HepG2 (cell line): ENCODE measurements around the gene RAB42. TPM values are rescaled to one million over a fixed set of nuclear protein-coding genes. Genes with fewer than 3 reads are reported as not detected.

Experiments
- polyA plus RNA-seq, 8 experiments: library from polyadenylated mRNA; depleted of rRNA in 3 of 8; stranded (reverse) in 7 of 8; unstranded in 1 of 8; fragments of >200 nt; fragmentation: Illumina TruSeq in 4 of 8; extraction: Trizol in 4 of 8; gene quantifications; 2 replicates each; pipeline versions ENCODE4 v1.2.1 to v1.2.3, GENCODE V29; 2011 to 2016; ENCODE audit warnings: low read depth in 4 of 8, missing spikeins in 1 of 8, mixed read lengths in 1 of 8; ENCODE audit not compliant: insufficient read depth in 1 of 8
- total RNA-seq, 5 experiments: library from RNA; depleted of rRNA; stranded (reverse); fragments of >200 nt; fragmentation: Illumina TruSeq; extraction: Trizol; gene quantifications; 2 replicates each; pipeline ENCODE4 v1.2.3, GENCODE V29; 2016; ENCODE audit warnings: low read depth in 1 of 5
- TF ChIP-seq, protein P1 (sequence below): sonication (generic); formaldehyde crosslinking; IDR thresholded peaks from 2 replicates; pipeline ENCODE4 v1.5.0; 2020; ENCODE audit warnings: mild to moderate bottlenecking, missing genetic modification reagents, borderline replicate concordance
- TF ChIP-seq, protein P2 (sequence below): sonication (generic); formaldehyde crosslinking; IDR thresholded peaks from 2 replicates; pipeline ENCODE4 v1.8.1; 2023; ENCODE audit warnings: missing genetic modification reagents, mild to moderate bottlenecking, borderline replicate concordance

RAB42 gene
- total and polyA plus RNA-seq, 2 of the 13 experiments (the other 11 are each of a cell fraction or from before 2014, with no cell fraction given), result 10.4 to 166 TPM

DNA sequence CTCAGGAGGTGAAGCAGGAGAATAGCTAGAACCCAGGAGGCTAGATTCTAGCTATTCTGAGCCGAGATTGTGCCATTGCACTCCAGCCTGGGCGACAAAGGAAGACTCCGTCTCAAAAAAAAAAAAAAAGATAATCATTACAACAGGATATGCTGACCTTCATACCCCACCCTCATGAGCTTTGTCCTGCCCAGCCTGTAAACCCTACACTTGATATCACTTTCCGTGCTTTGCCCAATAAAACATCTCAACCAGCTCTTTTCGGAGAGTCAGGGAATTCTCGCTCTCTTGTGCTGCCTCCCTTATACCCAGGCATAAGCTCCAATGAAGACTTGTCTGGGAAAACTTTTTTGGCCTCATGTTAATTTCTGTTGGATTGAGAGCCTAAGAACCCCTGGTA, 40.7 kb upstream of the RAB42 start (continued):
- TF ChIP-seq, protein P1, sequence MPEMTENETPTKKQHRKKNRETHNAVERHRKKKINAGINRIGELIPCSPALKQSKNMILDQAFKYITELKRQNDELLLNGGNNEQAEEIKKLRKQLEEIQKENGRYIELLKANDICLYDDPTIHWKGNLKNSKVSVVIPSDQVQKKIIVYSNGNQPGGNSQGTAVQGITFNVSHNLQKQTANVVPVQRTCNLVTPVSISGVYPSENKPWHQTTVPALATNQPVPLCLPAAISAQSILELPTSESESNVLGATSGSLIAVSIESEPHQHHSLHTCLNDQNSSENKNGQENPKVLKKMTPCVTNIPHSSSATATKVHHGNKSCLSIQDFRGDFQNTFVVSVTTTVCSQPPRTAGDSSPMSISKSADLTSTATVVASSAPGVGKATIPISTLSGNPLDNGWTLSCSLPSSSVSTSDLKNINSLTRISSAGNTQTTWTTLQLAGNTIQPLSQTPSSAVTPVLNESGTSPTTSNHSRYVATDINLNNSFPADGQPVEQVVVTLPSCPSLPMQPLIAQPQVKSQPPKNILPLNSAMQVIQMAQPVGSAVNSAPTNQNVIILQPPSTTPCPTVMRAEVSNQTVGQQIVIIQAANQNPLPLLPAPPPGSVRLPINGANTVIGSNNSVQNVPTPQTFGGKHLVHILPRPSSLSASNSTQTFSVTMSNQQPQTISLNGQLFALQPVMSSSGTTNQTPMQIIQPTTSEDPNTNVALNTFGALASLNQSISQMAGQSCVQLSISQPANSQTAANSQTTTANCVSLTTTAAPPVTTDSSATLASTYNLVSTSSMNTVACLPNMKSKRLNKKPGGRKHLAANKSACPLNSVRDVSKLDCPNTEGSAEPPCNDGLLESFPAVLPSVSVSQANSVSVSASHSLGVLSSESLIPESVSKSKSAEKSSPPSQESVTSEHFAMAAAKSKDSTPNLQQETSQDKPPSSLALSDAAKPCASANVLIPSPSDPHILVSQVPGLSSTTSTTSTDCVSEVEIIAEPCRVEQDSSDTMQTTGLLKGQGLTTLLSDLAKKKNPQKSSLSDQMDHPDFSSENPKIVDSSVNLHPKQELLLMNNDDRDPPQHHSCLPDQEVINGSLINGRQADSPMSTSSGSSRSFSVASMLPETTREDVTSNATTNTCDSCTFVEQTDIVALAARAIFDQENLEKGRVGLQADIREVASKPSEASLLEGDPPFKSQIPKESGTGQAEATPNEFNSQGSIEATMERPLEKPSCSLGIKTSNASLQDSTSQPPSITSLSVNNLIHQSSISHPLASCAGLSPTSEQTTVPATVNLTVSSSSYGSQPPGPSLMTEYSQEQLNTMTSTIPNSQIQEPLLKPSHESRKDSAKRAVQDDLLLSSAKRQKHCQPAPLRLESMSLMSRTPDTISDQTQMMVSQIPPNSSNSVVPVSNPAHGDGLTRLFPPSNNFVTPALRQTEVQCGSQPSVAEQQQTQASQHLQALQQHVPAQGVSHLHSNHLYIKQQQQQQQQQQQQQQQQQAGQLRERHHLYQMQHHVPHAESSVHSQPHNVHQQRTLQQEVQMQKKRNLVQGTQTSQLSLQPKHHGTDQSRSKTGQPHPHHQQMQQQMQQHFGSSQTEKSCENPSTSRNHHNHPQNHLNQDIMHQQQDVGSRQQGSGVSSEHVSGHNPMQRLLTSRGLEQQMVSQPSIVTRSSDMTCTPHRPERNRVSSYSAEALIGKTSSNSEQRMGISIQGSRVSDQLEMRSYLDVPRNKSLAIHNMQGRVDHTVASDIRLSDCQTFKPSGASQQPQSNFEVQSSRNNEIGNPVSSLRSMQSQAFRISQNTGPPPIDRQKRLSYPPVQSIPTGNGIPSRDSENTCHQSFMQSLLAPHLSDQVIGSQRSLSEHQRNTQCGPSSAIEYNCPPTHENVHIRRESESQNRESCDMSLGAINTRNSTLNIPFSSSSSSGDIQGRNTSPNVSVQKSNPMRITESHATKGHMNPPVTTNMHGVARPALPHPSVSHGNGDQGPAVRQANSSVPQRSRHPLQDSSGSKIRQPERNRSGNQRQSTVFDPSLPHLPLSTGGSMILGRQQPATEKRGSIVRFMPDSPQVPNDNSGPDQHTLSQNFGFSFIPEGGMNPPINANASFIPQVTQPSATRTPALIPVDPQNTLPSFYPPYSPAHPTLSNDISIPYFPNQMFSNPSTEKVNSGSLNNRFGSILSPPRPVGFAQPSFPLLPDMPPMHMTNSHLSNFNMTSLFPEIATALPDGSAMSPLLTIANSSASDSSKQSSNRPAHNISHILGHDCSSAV (CRISPR knock-in tag), result no peak
- TF ChIP-seq, protein P2, sequence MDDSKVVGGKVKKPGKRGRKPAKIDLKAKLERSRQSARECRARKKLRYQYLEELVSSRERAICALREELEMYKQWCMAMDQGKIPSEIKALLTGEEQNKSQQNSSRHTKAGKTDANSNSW (CRISPR knock-in tag), result no peak
